ENCODE results near the gene CIZ1. TPM values are rescaled to one million over a fixed set of nuclear protein-coding genes. Genes with fewer than 3 reads are reported as not detected.
A peak's percentile ranks its signal among the peaks of the same experiment; 100 is the strongest.

CIZ1 gene
- total RNA-seq, 2 donors from 2014 or later, result 58.4 to 61.6 TPM

- no peak for DNase-seq
- TF ChIP-seq POLR2A (IDR thresholded peaks at IDR 0.05) (no peak), CTCF (IDR thresholded peaks at IDR 0.05) (no peak)
- Histone ChIP-seq H3K36me3 (replicated peaks in 1 of 2; ENCODE audit: insufficient read depth in 1 of 2, low read depth in 2 of 2) (no peaks in the 10 kb centered on the region), H3K4me1 (peaks cover 38% of the 10 kb centered on the region), H3K27me3 (no peaks in the 10 kb centered on the region), H3K27ac (no peak overlapping the region), H3K4me3 (no peak overlapping the region), H3K9me3 (no peaks in the 10 kb centered on the region)
- intact Hi-C loops (cut with DNase I), result no loop called here
- 83% methylated on average over 13 to 16 of the region's 16 CpGs for whole genome bisulfite sequencing, 2 donors
- ATAC-seq, result no peak
These were observed 25.6 kb upstream of the CIZ1 start for GRCh38 chr9:128216781-128217553.

- peak in 1 of 4 donors; percentile 17 for DNase-seq
- H3K4me1 ChIP-seq, result peaks cover 50% of the 10 kb centered on the region
- H3K36me3 ChIP-seq (replicated peaks in 1 of 2; ENCODE audit: insufficient read depth in 1 of 2, low read depth in 2 of 2), result no peaks in the 10 kb centered on the region
- WGBS, 2 donors, result 81 to 90% methylated on average over 8 to 10 of the region's 10 CpGs
- H3K4me3 ChIP-seq, result no peak overlapping the region
- ATAC-seq, result no peak
- peak overlapping the region; percentile 73 to 87 (median 78) for H3K27ac ChIP-seq
- H3K27me3 ChIP-seq, result no peaks in the 10 kb centered on the region
- no peaks in the 10 kb centered on the region for H3K9me3 ChIP-seq
- intact Hi-C loops (cut with DNase I), result no loop called here
- TF ChIP-seq POLR2A (IDR thresholded peaks at IDR 0.05), result no peak
- TF ChIP-seq CTCF (IDR thresholded peaks at IDR 0.05), result no peak
These were observed 24.4 kb upstream of the CIZ1 start for GRCh38 chr9:128215491-128216409.

- no peaks in the 10 kb centered on the region for H3K9me3 ChIP-seq
- 40 to 46% methylated on average over 7 to 21 of the region's 21 CpGs for WGBS, 2 donors
- H3K27ac ChIP-seq, result peak overlapping the region; percentile 73 to 87 (median 78)
- peak; percentile 39 for ATAC-seq
- H3K4me3 ChIP-seq, result no peak overlapping the region
- H3K4me1 ChIP-seq, result peaks cover 54% of the 10 kb centered on the region
- peak; percentile 81 to 92 (median 88) for DNase-seq
- H3K36me3 ChIP-seq (replicated peaks in 1 of 2; ENCODE audit: insufficient read depth in 1 of 2, low read depth in 2 of 2), result no peaks in the 10 kb centered on the region
- H3K27me3 ChIP-seq, result no peaks in the 10 kb centered on the region
- intact Hi-C loops (cut with DNase I), result no loop called here
- TF ChIP-seq CTCF (IDR thresholded peaks at IDR 0.05) (no peak), POLR2A (IDR thresholded peaks at IDR 0.05) (peak in 2 of 3 donors; percentile 32 to 36)
These were observed 23.5 kb upstream of the CIZ1 start for GRCh38 chr9:128214571-128215490.

GRCh38 chr9:128213746-128214497 is 22.6 kb upstream of the CIZ1 start:
- DNase-seq (peak in 1 of 4 donors; percentile 46), ATAC-seq (no peak)
- Histone ChIP-seq H3K4me3 (no peak overlapping the region), H3K9me3 (no peaks in the 10 kb centered on the region), H3K27me3 (no peaks in the 10 kb centered on the region), H3K4me1 (peaks cover 51% of the 10 kb centered on the region), H3K27ac (peak overlapping the region; percentile 73 to 87 (median 78)), H3K36me3 (replicated peaks in 1 of 2; ENCODE audit: insufficient read depth in 1 of 2, low read depth in 2 of 2) (no peaks in the 10 kb centered on the region)
- TF ChIP-seq CTCF (IDR thresholded peaks at IDR 0.05) (no peak), POLR2A (IDR thresholded peaks at IDR 0.05) (no peak)
- intact Hi-C loops (cut with DNase I), result no loop called here
- WGBS, 2 donors, result 60 to 70% methylated on average over 12 of the region's 12 CpGs
